Breast epithelium (tissue), 3 donors: ENCODE results near the gene ATP6AP2.
"Not testable (repeated sequence)": the region's sequence is repeated elsewhere in the genome, so short reads cannot be mapped to it uniquely, and the experiment has no call there.

Experiments
- POLR2A ChIP-seq: fragments of 450-650 bp; IDR thresholded peaks from one replicate; pipeline ENCODE4 v1.6.1; 2016; ENCODE audit warnings: antibody characterized with exemption, mild to moderate bottlenecking, moderate library complexity
- POLR2AphosphoS5 ChIP-seq, 3 donors: sonication (generic); formaldehyde crosslinking; IDR thresholded peaks; one replicate each; pipeline ENCODE4 v1.6.1; 2017; ENCODE audit warnings: antibody characterized with exemption in 3 of 3
- TF ChIP-seq, protein P1 (sequence below), 3 donors: fragments of 450-650 bp; IDR thresholded peaks; one replicate each; pipeline ENCODE4 v1.5.1; 2016 to 2017; ENCODE audit warnings: antibody characterized with exemption in 3 of 3, mild to moderate bottlenecking in 3 of 3, moderate library complexity in 3 of 3

DNA sequence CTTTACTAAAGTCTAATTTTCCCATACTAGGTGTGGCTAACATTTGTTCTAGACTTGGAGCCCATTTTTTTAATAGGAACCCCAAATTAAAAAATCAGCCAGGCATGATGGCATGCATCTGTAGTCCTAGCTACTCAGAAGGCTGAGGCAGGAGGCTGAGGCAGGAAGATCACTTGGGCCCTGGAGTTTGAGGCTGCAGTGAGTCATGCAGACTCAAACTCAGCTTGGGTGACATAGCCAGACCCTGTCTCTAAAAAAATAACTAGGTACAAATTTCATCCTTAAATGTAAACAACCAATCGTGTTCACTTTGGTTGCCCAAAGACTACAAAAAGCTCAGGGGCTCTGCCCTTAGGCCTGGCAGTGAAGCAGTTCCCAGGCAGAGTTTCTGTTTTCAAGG is 6.9 kb downstream of the ATP6AP2 start:
- TF ChIP-seq, protein P1, sequence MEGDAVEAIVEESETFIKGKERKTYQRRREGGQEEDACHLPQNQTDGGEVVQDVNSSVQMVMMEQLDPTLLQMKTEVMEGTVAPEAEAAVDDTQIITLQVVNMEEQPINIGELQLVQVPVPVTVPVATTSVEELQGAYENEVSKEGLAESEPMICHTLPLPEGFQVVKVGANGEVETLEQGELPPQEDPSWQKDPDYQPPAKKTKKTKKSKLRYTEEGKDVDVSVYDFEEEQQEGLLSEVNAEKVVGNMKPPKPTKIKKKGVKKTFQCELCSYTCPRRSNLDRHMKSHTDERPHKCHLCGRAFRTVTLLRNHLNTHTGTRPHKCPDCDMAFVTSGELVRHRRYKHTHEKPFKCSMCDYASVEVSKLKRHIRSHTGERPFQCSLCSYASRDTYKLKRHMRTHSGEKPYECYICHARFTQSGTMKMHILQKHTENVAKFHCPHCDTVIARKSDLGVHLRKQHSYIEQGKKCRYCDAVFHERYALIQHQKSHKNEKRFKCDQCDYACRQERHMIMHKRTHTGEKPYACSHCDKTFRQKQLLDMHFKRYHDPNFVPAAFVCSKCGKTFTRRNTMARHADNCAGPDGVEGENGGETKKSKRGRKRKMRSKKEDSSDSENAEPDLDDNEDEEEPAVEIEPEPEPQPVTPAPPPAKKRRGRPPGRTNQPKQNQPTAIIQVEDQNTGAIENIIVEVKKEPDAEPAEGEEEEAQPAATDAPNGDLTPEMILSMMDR (IDR thresholded peaks at IDR 0.05) = not testable (repeated sequence)
- TF ChIP-seq POLR2A; POLR2AphosphoS5 (IDR thresholded peaks at IDR 0.05): not testable (repeated sequence)
